Lower leg skin (tissue), 3 donors: ENCODE measurements around the gene KCNIP4.

Experiments used
- POLR2A ChIP-seq, 2 donors: fragments of 450-650 bp; IDR thresholded peaks; one replicate each; pipeline ENCODE4 v1.6.1; 2016 to 2017; ENCODE audit warnings: antibody characterized with exemption in 2 of 2, mild to moderate bottlenecking in 1 of 2, moderate library complexity in 1 of 2
- TF ChIP-seq, protein P1 (sequence below), 3 donors: fragments of 450-650 bp; IDR thresholded peaks; one replicate each; pipeline ENCODE4 v1.5.1; 2016; ENCODE audit warnings: antibody characterized with exemption in 3 of 3, mild to moderate bottlenecking in 3 of 3, moderate library complexity in 2 of 3

DNA sequence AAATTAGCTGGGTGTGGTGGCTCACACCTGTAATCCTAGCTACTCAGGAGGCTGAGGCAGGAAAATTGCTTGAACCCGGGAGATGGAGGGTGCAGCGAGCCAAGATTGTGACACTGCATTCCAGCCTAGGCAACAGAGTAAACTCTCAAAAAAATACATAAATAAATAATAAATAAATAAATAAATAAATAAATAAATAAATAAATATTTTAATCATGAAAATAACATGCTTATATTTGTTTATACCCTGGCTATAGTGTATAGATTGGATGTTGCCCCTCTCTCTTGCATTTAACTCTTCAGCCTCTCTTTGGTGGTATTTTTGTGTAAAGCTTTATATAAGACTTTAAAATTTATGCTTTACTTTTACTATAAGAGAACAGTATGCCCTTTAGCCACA is 51.8 kb downstream of the KCNIP4 start:
- TF ChIP-seq, protein P1, sequence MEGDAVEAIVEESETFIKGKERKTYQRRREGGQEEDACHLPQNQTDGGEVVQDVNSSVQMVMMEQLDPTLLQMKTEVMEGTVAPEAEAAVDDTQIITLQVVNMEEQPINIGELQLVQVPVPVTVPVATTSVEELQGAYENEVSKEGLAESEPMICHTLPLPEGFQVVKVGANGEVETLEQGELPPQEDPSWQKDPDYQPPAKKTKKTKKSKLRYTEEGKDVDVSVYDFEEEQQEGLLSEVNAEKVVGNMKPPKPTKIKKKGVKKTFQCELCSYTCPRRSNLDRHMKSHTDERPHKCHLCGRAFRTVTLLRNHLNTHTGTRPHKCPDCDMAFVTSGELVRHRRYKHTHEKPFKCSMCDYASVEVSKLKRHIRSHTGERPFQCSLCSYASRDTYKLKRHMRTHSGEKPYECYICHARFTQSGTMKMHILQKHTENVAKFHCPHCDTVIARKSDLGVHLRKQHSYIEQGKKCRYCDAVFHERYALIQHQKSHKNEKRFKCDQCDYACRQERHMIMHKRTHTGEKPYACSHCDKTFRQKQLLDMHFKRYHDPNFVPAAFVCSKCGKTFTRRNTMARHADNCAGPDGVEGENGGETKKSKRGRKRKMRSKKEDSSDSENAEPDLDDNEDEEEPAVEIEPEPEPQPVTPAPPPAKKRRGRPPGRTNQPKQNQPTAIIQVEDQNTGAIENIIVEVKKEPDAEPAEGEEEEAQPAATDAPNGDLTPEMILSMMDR (IDR thresholded peaks at IDR 0.05): no peak
- no peak for TF ChIP-seq POLR2A (IDR thresholded peaks at IDR 0.05)
